HT-29 (cell line): ENCODE data around the gene YJU2. TPM values are rescaled to one million over a fixed set of nuclear protein-coding genes. Genes with fewer than 3 reads are reported as not detected.

Source experiments
- DNase-seq: peaks from one replicate; pipeline ENCODE4 v3.0.0-alpha.2; 2015; ENCODE audit warnings: low spot score
- total RNA-seq: library from RNA; depleted of rRNA; stranded (reverse); fragments of >200 nt; shearing (Covaris generic); gene quantifications from 2 replicates; pipeline ENCODE4 v1.2.3, GENCODE V29; 2014; rRNA removed

The YJU2 gene
- total RNA-seq, 1 experiment from 2014 or later, result 25.5 TPM

DNA sequence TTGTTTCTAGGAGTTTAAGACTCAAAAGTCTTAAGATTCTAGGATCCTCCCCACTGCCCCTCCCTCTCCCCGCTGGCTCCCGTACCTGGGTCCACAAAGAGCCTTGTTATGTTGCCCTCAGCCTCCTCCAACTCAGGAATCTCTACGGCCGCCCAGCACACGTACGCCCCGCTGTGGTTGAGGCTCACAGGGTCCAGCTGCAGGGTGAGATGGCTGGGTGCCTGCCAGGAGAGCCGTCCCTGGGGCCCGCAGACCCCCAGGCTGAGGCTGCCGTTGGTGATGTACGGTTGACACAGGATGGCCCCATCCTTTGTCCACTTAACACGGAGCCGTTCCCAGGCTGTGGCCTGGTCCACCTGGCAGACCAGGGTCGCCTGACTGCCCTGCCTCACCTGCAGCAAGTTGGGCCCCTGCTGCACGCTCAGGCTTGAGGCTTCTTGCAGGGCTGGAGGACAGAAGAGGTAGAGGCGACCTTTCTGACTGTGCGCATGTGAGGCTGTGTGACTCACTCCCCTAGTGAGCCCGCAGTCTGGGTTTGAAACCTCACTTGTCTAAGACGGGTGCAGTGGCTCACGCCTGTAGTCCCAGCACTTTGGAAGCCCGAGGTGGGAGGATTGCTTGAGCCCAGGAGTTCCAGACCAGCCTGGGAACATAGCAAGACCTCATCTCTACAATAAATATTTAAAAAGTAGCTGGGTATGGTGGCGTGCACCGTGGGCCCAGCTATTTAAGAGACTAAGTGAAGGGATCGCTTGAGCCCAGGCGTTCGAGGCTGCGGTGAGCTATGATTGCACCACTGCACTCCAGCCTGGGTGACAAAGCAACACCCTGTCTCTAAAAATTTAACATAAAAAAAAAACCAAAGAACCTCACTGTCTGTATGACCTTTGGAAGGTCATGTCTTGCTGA is 51.3 kb downstream of the YJU2 start:
- no peak for DNase-seq

- DNase-seq, result no peak
Observed at GRCh38 chr19:4298810-4299550, 52.1 kb downstream of the YJU2 start.

GRCh38 chr19:4300589-4300988 is 53.7 kb downstream of the YJU2 start:
- no peak for DNase-seq

DNA sequence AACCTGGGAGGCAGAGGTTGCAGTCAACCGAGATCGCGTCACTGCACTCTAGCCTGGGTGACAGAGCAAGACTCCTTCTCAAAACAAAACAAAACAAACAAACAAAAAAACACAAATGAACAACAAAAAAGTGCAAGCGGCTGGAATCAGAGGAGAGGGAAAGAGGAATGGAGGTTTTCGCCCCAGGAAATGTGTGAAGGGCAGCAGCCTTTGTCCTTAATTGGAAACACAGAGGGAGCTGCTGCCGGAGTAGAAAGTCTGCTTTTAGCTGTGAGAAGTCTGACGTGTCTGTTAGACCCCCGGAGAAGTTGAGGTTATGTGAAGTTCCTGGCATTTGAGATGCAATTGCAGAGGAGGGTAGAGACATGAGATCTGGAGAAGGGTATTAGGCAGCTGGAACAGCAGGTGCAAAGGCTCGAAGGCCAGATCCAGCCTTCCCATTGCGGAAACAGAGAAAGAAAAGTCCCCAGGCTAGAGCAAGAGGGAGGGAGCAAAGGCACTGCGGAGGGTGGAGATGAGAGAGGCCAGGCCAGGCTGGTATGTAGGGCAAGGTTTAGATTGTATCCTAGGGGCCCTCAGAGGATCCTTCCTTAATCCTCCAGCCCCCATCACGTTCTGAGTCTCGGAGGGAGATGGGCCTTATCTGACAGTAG is 54.8 kb downstream of the YJU2 start:
- DNase-seq, result peak; percentile 29

DNA sequence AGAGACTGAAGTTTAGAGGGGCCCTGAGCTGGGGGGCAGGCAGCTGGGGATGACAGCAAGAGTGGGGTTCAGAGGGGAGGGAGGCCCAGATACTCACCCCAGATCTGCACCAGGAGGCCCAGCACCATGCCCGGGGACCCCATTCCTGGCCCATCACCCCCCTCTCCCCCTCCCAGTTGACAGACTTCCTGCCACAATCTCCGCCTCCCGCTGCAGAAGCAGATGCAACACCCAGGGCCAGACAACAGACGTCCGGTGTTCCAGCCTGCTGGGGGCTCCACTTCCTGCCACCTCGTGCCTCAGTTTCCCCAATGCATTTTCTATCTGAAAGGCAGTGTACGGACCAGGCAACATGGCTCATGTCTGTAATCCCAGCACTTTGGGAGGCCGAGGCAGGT is 55.4 kb downstream of the YJU2 start, which contains the start of gene TMIGD2:
Gene TMIGD2, minus strand, starts transcription at position 147 of the 398 bp plus-strand sequence. Its CDS starts 4 bp downstream, at position 143.
- no peak for DNase-seq

- no peak for DNase-seq
Observed at GRCh38 chr19:4303819-4304537, 57.1 kb downstream of the YJU2 start.

DNA sequence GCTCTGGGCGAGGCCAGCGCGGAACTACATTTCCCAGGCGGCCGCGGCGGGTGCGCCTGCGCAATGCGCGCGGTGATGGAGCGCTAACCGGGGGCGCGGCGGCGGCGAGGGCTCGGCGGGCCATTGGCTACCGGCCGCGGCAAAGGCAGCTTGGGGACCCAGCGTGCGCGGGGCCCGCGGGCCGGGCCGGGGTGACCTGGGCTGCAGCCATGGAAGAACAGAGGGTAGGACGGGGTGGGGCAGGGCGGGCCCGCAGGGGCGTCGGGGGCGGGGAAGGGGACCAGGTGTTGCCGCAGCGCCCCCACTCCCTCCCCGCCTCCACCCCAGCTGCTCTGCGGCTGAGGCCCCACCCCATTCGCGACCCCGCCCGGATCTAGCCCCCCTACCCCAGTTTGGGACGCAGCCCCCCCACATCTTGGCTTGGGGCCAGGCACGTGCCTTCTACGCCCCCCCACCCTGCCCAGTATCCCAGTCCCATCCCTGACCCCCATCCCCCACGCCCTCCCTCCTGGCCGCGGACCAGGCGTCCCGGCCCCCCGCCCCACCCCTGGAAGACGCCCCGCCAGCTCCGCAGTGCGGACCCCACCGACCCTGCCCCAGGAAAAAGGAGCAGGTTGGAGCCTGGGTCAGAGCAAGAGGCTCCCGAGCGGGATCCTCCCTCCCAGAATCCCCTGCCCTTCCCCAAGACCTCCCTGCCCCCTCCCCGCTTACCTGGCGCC is 57.8 kb downstream of the YJU2 start, which contains the start of gene FSD1:
Gene FSD1, plus strand, starts transcription at position 61 of the 719 bp plus-strand sequence. Its CDS starts 149 bp downstream, at position 210.
- DNase-seq, result no peak

GRCh38 chr19:4305257-4305612 is 58.4 kb downstream of the YJU2 start:
- no peak for DNase-seq

DNA sequence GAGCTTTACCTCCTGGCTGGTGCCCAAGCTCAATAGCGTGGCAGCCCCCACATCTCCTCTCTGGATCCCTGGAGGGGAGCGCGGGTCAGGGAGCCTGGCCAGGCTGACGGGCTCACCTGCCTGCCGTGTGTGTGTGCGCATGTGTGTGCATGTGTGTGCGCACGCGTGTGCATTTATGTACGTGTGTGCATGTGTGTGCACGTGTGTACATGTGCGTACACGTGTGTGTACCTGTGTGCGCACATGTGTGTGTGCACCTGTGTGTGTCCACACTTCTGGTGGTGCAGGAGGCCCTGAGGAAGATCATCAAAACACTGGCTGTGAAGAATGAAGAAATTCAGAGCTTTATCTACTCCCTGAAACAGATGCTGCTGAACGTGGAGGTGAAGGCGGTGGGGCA is 58.8 kb downstream of the YJU2 start:
- DNase-seq, result no peak

DNA sequence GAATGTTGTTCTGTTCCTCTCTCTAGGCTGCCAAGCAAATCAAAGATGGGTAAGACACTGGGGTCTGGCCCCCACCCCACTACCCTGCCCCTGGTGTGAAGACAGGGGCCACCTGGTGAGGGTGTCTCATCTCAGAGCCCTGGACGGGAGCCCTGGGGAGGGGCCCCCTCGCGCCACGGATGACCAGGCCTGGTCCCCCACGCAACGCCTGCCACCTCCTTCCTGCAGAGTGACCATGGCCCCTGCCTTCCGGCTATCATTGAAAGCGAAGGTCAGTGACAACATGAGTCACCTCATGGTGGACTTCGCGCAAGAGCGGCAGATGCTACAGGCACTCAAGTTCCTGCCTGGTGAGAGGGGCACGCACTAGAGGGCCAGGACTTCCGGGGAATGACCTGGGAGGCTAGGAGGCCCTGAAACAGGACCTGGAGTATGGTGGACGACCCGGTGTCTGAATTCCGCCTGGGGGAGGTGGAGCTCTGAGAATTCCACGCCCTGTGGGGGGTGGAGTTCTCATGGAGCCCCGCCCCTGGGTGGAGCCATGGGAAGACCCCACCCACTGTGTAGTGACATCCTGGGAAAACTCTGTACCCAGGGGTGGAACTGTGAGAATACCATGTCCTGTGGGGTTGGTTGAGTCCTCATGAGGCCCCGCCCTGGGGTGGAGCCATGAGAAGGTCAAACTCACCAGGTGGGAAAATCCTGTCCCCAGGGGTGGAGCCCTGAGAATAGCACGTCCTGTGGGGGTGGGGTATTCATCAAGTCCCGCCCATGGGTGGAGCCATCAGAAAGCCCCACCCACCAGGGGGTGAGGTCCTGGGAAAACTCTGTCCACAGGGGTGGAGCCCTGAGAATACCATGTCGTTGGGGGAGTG is 63.6 kb downstream of the YJU2 start:
- peak; percentile 37 for DNase-seq

- DNase-seq, result no peak
Observed at GRCh38 chr19:4313847-4314490, 67.1 kb downstream of the YJU2 start.

DNA sequence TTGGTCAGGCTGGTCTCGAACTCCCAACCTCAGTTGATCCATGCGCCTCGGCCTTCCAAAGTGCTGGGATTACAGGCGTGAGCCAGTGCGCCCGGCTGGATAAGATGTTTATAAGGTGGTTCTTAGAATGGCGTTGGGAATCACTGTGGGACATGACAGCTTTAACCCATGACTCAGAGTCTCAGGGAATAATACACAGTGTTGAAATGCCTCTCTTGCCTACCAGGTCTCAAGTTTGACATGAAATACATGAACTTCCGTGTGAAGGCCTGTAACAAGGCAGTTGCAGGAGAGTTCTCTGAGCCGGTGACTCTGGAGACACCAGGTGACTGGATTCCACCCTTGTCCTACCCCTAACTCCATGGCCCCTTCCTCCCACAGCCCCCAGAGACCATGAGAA is 70.1 kb downstream of the YJU2 start:
- no peak for DNase-seq

- no peak for DNase-seq
Observed at GRCh38 chr19:4318460-4318859, 71.6 kb downstream of the YJU2 start.

Other genes starting within 250 kb of the YJU2 start
- gene PIAS4, start 239.3 kb upstream of the YJU2 start, total RNA-seq, result 40.6 and 40.8 TPM in 2 replicates
- 67.4 and 72.7 TPM in 2 replicates for gene ZBTB7A, start 180.2 kb upstream of the YJU2 start, total RNA-seq
- 212 and 232 TPM in 2 replicates for gene MAP2K2, start 123.0 kb upstream of the YJU2 start, total RNA-seq
- not detected in 2 replicates for gene CREB3L3, start 93.4 kb upstream of the YJU2 start, total RNA-seq
- gene SIRT6, start 64.5 kb upstream of the YJU2 start, total RNA-seq, result 24.2 and 27.4 TPM in 2 replicates
- 0.20 and 0.89 TPM in 2 replicates for gene ANKRD24, start 64.4 kb upstream of the YJU2 start, total RNA-seq
- gene EBI3, start 17.6 kb upstream of the YJU2 start, total RNA-seq, result not detected in 2 replicates
- 0.21 and 1.6 TPM in 2 replicates for gene SHD, start 32.2 kb downstream of the YJU2 start, total RNA-seq
- gene TMIGD2, start 55.3 kb downstream of the YJU2 start, total RNA-seq, result not detected in 2 replicates
- gene FSD1, start 57.5 kb downstream of the YJU2 start, total RNA-seq, result 0.41 and 0.60 TPM in 2 replicates
- 69.6 and 74.4 TPM in 2 replicates for gene STAP2, start 91.7 kb downstream of the YJU2 start, total RNA-seq
- 9.4 and 18.6 TPM in 2 replicates for gene MPND, start 96.5 kb downstream of the YJU2 start, total RNA-seq
- gene SH3GL1, start 153.5 kb downstream of the YJU2 start, total RNA-seq, result 43.5 and 55.5 TPM in 2 replicates
- gene CHAF1A, start 155.6 kb downstream of the YJU2 start, total RNA-seq, result 49.7 and 63.7 TPM in 2 replicates
- 84.8 and 85.4 TPM in 2 replicates for gene UBXN6, start 210.7 kb downstream of the YJU2 start, total RNA-seq
- 56.1 and 67.0 TPM in 2 replicates for gene HDGFL2, start 225.2 kb downstream of the YJU2 start, total RNA-seq